Mesenchymal stem cell (in vitro differentiated cells and primary cell): ENCODE results near the gene ALOX15B.

ENCODE experiments used
- DNase-seq: peaks from one replicate; pipeline ENCODE4 v3.0.0-alpha.2; 2013
- H2AFZ ChIP-seq: one replicate; pipeline ENCODE4 v1.6.1; 2013; ENCODE audit warnings: low read depth, mild to moderate bottlenecking, control low read depth, inconsistent platforms, low read length, moderate library complexity
- H2AK5ac ChIP-seq: 2 replicates; pipeline ENCODE4 v1.6.1; 2013; ENCODE audit warnings: low read length, moderate library complexity, mild to moderate bottlenecking, inconsistent platforms; ENCODE audit not compliant: severe bottlenecking
- H2BK120ac ChIP-seq: one replicate; pipeline ENCODE4 v1.6.1; 2013; ENCODE audit warnings: low read depth, mild to moderate bottlenecking, inconsistent platforms, low read length, moderate library complexity
- H2BK12ac ChIP-seq, 2 experiments: one replicate each; pipeline ENCODE4 v1.6.1; 2013; ENCODE audit warnings: inconsistent platforms in 2 of 2, low read length in 2 of 2, mild to moderate bottlenecking in 2 of 2, moderate library complexity in 2 of 2, control low read depth in 1 of 2
- H2BK15ac ChIP-seq: one replicate; pipeline ENCODE4 v1.6.1; 2013; ENCODE audit warnings: mild to moderate bottlenecking, low read depth, inconsistent platforms; ENCODE audit not compliant: poor library complexity, severe bottlenecking
- H2BK5ac ChIP-seq: 2 replicates; pipeline ENCODE4 v1.6.1; 2013; ENCODE audit warnings: low read depth, mild to moderate bottlenecking, low read length, control low read depth, inconsistent platforms; ENCODE audit not compliant: poor library complexity, severe bottlenecking
- H3K14ac ChIP-seq, 2 experiments: one replicate each; pipeline ENCODE4 v1.6.1; 2013; ENCODE audit warnings: inconsistent platforms in 2 of 2, low read length in 2 of 2, control low read depth in 1 of 2, mild to moderate bottlenecking in 1 of 2, moderate library complexity in 1 of 2
- H3K18ac ChIP-seq, 2 experiments: one replicate each; pipeline ENCODE4 v1.6.1; 2013; ENCODE audit warnings: inconsistent platforms in 2 of 2, low read length in 2 of 2, control low read depth in 1 of 2, low read depth in 1 of 2, mild to moderate bottlenecking in 1 of 2
- H3K23ac ChIP-seq, 2 experiments: one replicate each; pipeline ENCODE4 v1.6.1; 2013; ENCODE audit warnings: inconsistent platforms in 2 of 2, low read length in 2 of 2, mild to moderate bottlenecking in 2 of 2, moderate library complexity in 2 of 2, control low read depth in 1 of 2
- H3K27ac ChIP-seq: 2 replicates; pipeline ENCODE4 v1.5.1; 2013; ENCODE audit warnings: mild to moderate bottlenecking, moderate library complexity, low read length, control low read depth, inconsistent platforms; ENCODE audit not compliant: poor library complexity, severe bottlenecking
- H3K27me3 ChIP-seq, 2 experiments: 2 replicates each; pipeline versions ENCODE4 v1.6.1 to v1.7.0; 2013; ENCODE audit warnings: low read length in 2 of 2, mild to moderate bottlenecking in 2 of 2, moderate library complexity in 2 of 2, control low read depth in 1 of 2, inconsistent platforms in 1 of 2; ENCODE audit not compliant: control insufficient read depth in 1 of 2, insufficient read depth in 1 of 2
- H3K36me3 ChIP-seq, 2 experiments: 2 replicates each; pipeline versions ENCODE4 v1.6.1 to v1.7.0; 2013; ENCODE audit warnings: low read length in 2 of 2, control low read depth in 1 of 2, inconsistent platforms in 1 of 2, low read depth in 1 of 2, mild to moderate bottlenecking in 1 of 2; ENCODE audit not compliant: insufficient read depth in 2 of 2, control insufficient read depth in 1 of 2
- H3K4ac ChIP-seq, 2 experiments: one replicate each; pipeline ENCODE4 v1.6.1; 2013; ENCODE audit warnings: inconsistent platforms in 2 of 2, low read length in 2 of 2, mild to moderate bottlenecking in 2 of 2, moderate library complexity in 2 of 2, control low read depth in 1 of 2, low read depth in 1 of 2
- H3K4me1 ChIP-seq: 2 replicates; pipeline ENCODE4 v1.6.1; 2013; ENCODE audit warnings: low read depth, low read length, control low read depth; ENCODE audit not compliant: control insufficient read depth, insufficient read depth
- H3K4me2 ChIP-seq: 2 replicates; pipeline ENCODE4 v1.6.1; 2013; ENCODE audit warnings: low read length, mild to moderate bottlenecking, inconsistent platforms; ENCODE audit not compliant: poor library complexity, severe bottlenecking
- H3K4me3 ChIP-seq, 2 experiments: 2 replicates each; pipeline versions ENCODE4 v1.5.1 to v1.7.0; 2013; ENCODE audit warnings: low read length in 2 of 2, mild to moderate bottlenecking in 2 of 2, control low read depth in 1 of 2, low read depth in 1 of 2; ENCODE audit not compliant: insufficient read depth in 1 of 2
- H3K79me1 ChIP-seq: replicated peaks from 2 replicates; pipeline ENCODE4 v1.6.1; 2013; ENCODE audit warnings: mild to moderate bottlenecking, control low read depth, low read length, inconsistent platforms; ENCODE audit not compliant: poor library complexity, severe bottlenecking
- H3K9ac ChIP-seq: 2 replicates; pipeline ENCODE4 v1.7.0; 2013; ENCODE audit warnings: mild to moderate bottlenecking, low read length, moderate library complexity
- H3K9me3 ChIP-seq: 2 replicates; pipeline ENCODE4 v1.7.0; 2013; ENCODE audit warnings: mild to moderate bottlenecking, low read length; ENCODE audit not compliant: control insufficient read depth
- H4K8ac ChIP-seq: one replicate; pipeline ENCODE4 v1.6.1; 2013; ENCODE audit warnings: inconsistent platforms, mild to moderate bottlenecking, low read length, moderate library complexity
- H4K91ac ChIP-seq: one replicate; pipeline ENCODE4 v1.6.1; 2013; ENCODE audit warnings: mild to moderate bottlenecking, low read length, inconsistent platforms
- WGBS: methylation state at CpG from one replicate; pipeline ENCODE4 v1.1.7; 2013; ENCODE audit warnings: mixed read lengths; 5-methylcytosine and 5-hydroxymethylcytosine counted together

Gene ALOX15B

GRCh38 chr17:8074554-8074953 is 35.7 kb downstream of the ALOX15B start:
- Histone ChIP-seq H3K27ac (no peak overlapping the region), H2BK15ac (no peak overlapping the region), H2BK12ac (no peak overlapping the region), H3K4me2 (no peak overlapping the region), H2AK5ac (no peak overlapping the region), H3K4ac (no peak overlapping the region), H4K91ac (no peak overlapping the region), H3K9me3 (no peaks in the 10 kb centered on the region), H3K27me3 (peaks cover 86 to 90% of the 10 kb centered on the region in 2 experiments), H3K23ac (no peak overlapping the region), H2BK5ac (no peak overlapping the region), H3K79me1 (no peaks in the 10 kb centered on the region), H3K4me3 (no peak overlapping the region), H2AFZ (no peak overlapping the region), H3K14ac (no peak overlapping the region), H3K4me1 (peaks cover 14% of the 10 kb centered on the region), H4K8ac (no peak overlapping the region), H3K36me3 (no peaks in the 10 kb centered on the region), H3K18ac (no peak overlapping the region), H2BK120ac (no peak overlapping the region), H3K9ac (no peak overlapping the region)
- 69% methylated on average over 7 of the region's 7 CpGs for WGBS
- no peak for DNase-seq

GRCh38 chr17:8075081-8075480 is 36.2 kb downstream of the ALOX15B start:
- no peak overlapping the region for H3K14ac ChIP-seq
- no peak overlapping the region for H3K4me3 ChIP-seq
- no peak for DNase-seq

GRCh38 chr17:8075574-8076342 is 36.9 kb downstream of the ALOX15B start:
- H3K18ac ChIP-seq = no peak overlapping the region
- no peak overlapping the region for H3K27ac ChIP-seq
- H3K36me3 ChIP-seq = no peaks in the 10 kb centered on the region
- no peak for DNase-seq
- H3K79me1 ChIP-seq = no peaks in the 10 kb centered on the region
- no peak overlapping the region for H2BK15ac ChIP-seq
- no peak overlapping the region for H2AFZ ChIP-seq
- no peak overlapping the region for H3K4ac ChIP-seq
- H4K91ac ChIP-seq = no peak overlapping the region
- no peak overlapping the region for H4K8ac ChIP-seq
- H3K9ac ChIP-seq = no peak overlapping the region
- H2BK120ac ChIP-seq = no peak overlapping the region
- no peak overlapping the region for H2AK5ac ChIP-seq
- H3K4me3 ChIP-seq = no peak overlapping the region
- 87% methylated on average over 13 of the region's 14 CpGs for whole genome bisulfite sequencing
- H3K9me3 ChIP-seq = no peaks in the 10 kb centered on the region
- H3K4me2 ChIP-seq = no peak overlapping the region
- no peak overlapping the region for H3K23ac ChIP-seq
- H3K27me3 ChIP-seq = peaks cover 90 to 95% of the 10 kb centered on the region in 2 experiments
- peaks cover 22% of the 10 kb centered on the region for H3K4me1 ChIP-seq
- peak overlapping the region in 1 of 2 experiments; percentile 61 for H3K14ac ChIP-seq
- no peak overlapping the region for H2BK12ac ChIP-seq
- no peak overlapping the region for H2BK5ac ChIP-seq

More at GRCh38 chr17:8075081-8075480, 36.2 kb downstream of the ALOX15B start:
- H2BK15ac ChIP-seq = no peak overlapping the region
- H3K79me1 ChIP-seq = no peaks in the 10 kb centered on the region
- no peak overlapping the region for H2AK5ac ChIP-seq
- no peak overlapping the region for H3K23ac ChIP-seq
- peaks cover 18% of the 10 kb centered on the region for H3K4me1 ChIP-seq
- no peak overlapping the region for H3K4ac ChIP-seq
- no peak overlapping the region for H3K9ac ChIP-seq
- H2BK5ac ChIP-seq = no peak overlapping the region
- no peaks in the 10 kb centered on the region for H3K9me3 ChIP-seq
- H3K36me3 ChIP-seq = no peaks in the 10 kb centered on the region
- no peak overlapping the region for H2AFZ ChIP-seq
- H4K91ac ChIP-seq = no peak overlapping the region
- H3K18ac ChIP-seq = no peak overlapping the region
- H3K27me3 ChIP-seq = peaks cover 89 to 95% of the 10 kb centered on the region in 2 experiments
- H3K27ac ChIP-seq = no peak overlapping the region
- no peak overlapping the region for H2BK120ac ChIP-seq
- 89% methylated on average over 3 of the region's 3 CpGs for WGBS
- no peak overlapping the region for H2BK12ac ChIP-seq
- H3K4me2 ChIP-seq = no peak overlapping the region
- H4K8ac ChIP-seq = no peak overlapping the region

- Histone ChIP-seq H2AK5ac (no peak overlapping the region), H3K79me1 (no peaks in the 10 kb centered on the region), H3K23ac (no peak overlapping the region), H2AFZ (no peak overlapping the region), H4K91ac (no peak overlapping the region), H3K18ac (no peak overlapping the region), H3K9ac (no peak overlapping the region), H2BK120ac (no peak overlapping the region), H3K14ac (no peak overlapping the region), H3K27me3 (peaks cover 90 to 94% of the 10 kb centered on the region in 2 experiments), H4K8ac (no peak overlapping the region), H3K36me3 (no peaks in the 10 kb centered on the region), H3K27ac (no peak overlapping the region), H2BK15ac (no peak overlapping the region), H3K4me3 (no peak overlapping the region), H2BK12ac (no peak overlapping the region), H3K4me1 (peaks cover 22% of the 10 kb centered on the region), H3K9me3 (no peaks in the 10 kb centered on the region), H2BK5ac (no peak overlapping the region), H3K4ac (no peak overlapping the region), H3K4me2 (no peak overlapping the region)
- WGBS = 88% methylated on average over 13 of the region's 13 CpGs
- no peak for DNase-seq
Observed at GRCh38 chr17:8076502-8077266, 37.8 kb downstream of the ALOX15B start.
